Melanocyte of skin (primary cell): ENCODE data around the gene TMEM185A. TPM values are rescaled to one million over a fixed set of nuclear protein-coding genes. Genes with fewer than 3 reads are reported as not detected.

Experiments used
- total RNA-seq, 2 donors: library from RNA; depleted of rRNA; stranded (reverse); fragments of >200 nt; gene quantifications; 2 replicates each; pipeline ENCODE4 v1.2.3, GENCODE V29; 2012

The TMEM185A gene
- 10 to 100 TPM; 15.8 to 17.0 TPM for total RNA-seq

DNA sequence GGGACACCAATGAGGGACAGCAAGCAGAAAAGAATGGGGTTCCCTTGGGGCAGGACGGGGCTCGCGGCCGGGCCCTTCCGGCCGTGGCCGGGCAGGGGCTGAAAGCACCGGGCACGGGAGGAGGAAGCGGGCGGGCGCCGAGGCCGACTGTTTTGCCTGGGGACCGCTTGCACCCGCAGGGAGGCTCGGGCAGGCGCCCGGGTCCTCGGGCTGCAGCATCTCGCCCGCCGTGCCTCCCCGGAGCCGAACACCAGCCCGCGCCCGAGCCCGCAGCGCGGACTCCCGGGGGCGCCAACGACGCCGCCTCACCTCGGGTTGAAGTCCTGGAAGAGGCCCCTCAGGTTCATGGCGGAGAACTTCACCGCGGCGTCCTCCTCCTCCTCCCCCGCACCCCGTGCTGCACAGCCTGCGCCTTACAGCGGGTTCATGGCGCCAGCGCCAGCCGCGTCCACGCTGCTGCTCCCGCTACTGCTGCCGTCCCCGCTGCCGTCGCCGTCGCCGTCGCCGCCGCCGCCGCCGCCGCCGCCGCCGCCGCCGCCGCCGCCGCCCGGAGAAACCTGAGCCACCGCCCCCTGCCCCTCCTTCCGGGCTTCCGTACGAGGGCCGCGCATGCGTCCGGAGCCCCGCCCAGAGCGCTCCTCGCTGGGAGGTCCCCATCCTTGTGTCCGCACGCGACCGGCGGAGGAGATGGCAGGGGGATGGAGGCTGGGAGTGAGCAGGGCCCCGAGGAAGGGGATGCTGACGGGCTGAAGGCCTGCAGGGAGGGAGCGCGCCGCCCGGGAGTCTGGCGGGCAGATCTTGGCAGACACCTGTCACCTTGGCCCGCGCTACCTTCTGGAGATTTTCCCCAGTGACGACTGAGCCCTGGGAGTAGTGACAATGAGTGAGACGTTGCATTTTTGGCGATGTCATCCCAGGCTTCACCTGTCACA, at the start of gene TMEM185A:
TMEM185A (minus strand) TSS at position 559 of the 932 bp plus-strand sequence; CDS start at position 347, 212 bp downstream.

DNA sequence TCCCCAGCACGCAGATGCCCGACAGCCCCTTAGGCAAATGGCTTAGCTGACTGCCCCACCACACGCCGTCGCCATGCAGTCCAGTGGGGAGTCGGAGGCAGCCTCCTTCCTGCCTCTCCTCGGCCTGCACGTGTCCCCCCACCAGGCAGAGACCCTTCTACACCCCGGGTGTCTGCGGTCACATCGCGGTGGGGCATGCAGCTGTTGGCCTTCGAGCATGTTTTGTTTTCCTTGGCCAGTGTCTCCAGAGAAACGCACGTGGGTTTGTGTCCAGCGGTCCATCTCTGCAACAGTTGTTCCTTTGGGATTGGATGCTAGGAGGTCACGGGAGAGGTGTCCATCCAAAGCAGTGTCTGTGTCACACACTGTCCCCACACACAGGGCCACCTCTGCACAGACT, 36.4 kb downstream of the TMEM185A start, which contains the start of gene HSFX2:
HSFX2 (minus strand) TSS at position 101 of the 400 bp plus-strand sequence. CDS start 614 bp downstream, outside the sequence.

DNA sequence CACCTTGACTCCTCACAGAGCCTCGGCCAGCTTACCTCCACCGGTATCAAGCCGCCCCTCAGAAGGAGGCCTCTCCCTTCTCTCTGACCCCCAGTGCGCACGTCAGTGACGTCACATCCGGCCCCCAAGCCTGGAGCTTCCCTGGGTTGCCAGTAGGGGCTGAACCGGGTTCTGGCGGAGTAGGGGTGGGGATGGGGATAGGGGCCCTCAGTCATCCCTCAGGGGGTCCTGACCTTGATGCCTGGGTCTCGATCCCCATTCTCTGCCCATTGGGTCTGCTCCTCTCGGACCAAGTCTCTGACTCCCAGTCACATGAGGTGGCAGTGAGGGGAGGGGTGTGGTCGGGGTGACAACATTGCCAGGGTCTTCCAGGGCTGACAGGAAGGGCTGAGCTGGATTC, 44.2 kb downstream of the TMEM185A start, which contains the start of gene MAGEA9B:
MAGEA9B (minus strand) TSS at position 101 of the 400 bp plus-strand sequence. CDS start 4,280 bp downstream, outside the sequence.

DNA sequence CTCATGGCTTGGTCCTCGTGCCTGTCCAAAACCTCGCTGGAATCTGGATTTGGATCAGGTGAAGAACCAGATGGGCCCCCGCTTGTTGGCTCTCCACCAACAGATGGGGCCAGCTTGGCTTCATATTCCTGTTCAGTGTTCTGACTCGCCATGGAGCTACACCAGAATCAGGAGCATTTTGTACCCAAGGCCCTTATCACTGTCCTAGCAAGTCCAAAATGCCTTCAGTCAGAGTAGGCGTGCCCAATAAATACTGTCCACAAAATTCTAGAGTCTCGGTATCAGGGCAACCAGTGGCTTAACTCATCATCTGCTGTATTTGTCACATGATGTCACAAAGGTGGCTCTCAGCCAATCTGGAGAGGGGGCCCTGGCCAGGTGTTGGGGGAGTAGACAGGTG, 81.9 kb downstream of the TMEM185A start, which contains the start of gene HSFX3:
HSFX3 (minus strand) TSS at position 224 of the 400 bp plus-strand sequence; CDS start at position 152, 72 bp downstream.

Other genes starting within 250 kb of the TMEM185A start
- 10 to 100 TPM; 13.7 to 26.2 TPM for gene IDS, start 126.5 kb downstream of the TMEM185A start, total RNA-seq
- 10 to 100 TPM; 11.7 TPM for gene EOLA1, start 90.8 kb downstream of the TMEM185A start, total RNA-seq
- not detected for gene HSFX3, start 81.9 kb downstream of the TMEM185A start, total RNA-seq
- gene MAGEA9B, start 44.3 kb downstream of the TMEM185A start, total RNA-seq = not detected
- under 1 TPM in 1 of 2 donors, not detected in 1; under 0.01 TPM for gene HSFX2, start 36.5 kb downstream of the TMEM185A start, total RNA-seq
- not detected for gene MAGEA11, start 80.3 kb upstream of the TMEM185A start, total RNA-seq
- gene HSFX1, start 142.3 kb upstream of the TMEM185A start, total RNA-seq = under 1 TPM; 0.33 to 0.34 TPM
- not detected for gene MAGEA9, start 150.1 kb upstream of the TMEM185A start, total RNA-seq
- not detected for gene MAGEA8, start 249.4 kb upstream of the TMEM185A start, total RNA-seq